Ovary (tissue), 9 donors: ENCODE results near the gene OR6T1. TPM values are rescaled to one million over a fixed set of nuclear protein-coding genes. Genes with fewer than 3 reads are reported as not detected.

ENCODE experiments used
- DNase-seq, 5 donors: peaks; one replicate each; pipeline ENCODE4 v3.0.0-alpha.2; 2019 to 2020
- H3K27ac ChIP-seq, 2 donors: fragments of 200-600 bp; one replicate each; pipeline versions ENCODE4 v1.5.1 to v1.8.0; 2019 to 2022
- H3K27me3 ChIP-seq: fragments of 200-600 bp; one replicate; pipeline ENCODE4 v1.8.0; 2022
- H3K36me3 ChIP-seq: fragments of 200-600 bp; sonication (generic); one replicate; pipeline ENCODE4 v1.5.1; 2019
- H3K4me1 ChIP-seq: one replicate; pipeline ENCODE4 v1.8.1; 2013; ENCODE audit warnings: mild to moderate bottlenecking, moderate library complexity; ENCODE audit not compliant: insufficient read depth
- H3K4me3 ChIP-seq: fragments of 200-600 bp; sonication (generic); one replicate; pipeline ENCODE4 v1.5.1; 2017
- H3K9me3 ChIP-seq, 2 donors: fragments of 200-600 bp in 1 of 2; sonication (generic) in 1 of 2; one replicate each; pipeline versions ENCODE4 v1.5.1 to v1.8.1; 2013 to 2019; ENCODE audit warnings: mild to moderate bottlenecking in 1 of 2, moderate library complexity in 1 of 2
- CTCF ChIP-seq, 3 donors: fragments of 450-650 bp in 2 of 3; fragments of 200-600 bp in 1 of 3; IDR thresholded peaks; one replicate each; pipeline versions ENCODE4 v1.5.1 to v1.8.0; 2016 to 2022; ENCODE audit warnings: antibody characterized with exemption in 3 of 3, mild to moderate bottlenecking in 1 of 3
- EP300 ChIP-seq: sonication (generic); formaldehyde crosslinking; IDR thresholded peaks from one replicate; pipeline ENCODE4 v1.6.1; 2017; ENCODE audit warnings: antibody characterized with exemption
- POLR2A ChIP-seq: fragments of 450-650 bp; IDR thresholded peaks from one replicate; pipeline ENCODE4 v1.6.1; 2017; ENCODE audit warnings: antibody characterized with exemption, mild to moderate bottlenecking, moderate library complexity
- WGBS, 3 donors: extraction: QIAGEN DNeasy Blood & Tissue Kit in 1 of 3; methylation state at CpG; one replicate each; pipeline versions ENCODE4 v1.1.5 to v1.1.7; 2013 to 2017; 5-methylcytosine and 5-hydroxymethylcytosine counted together
- intact Hi-C, 4 donors: fragments of 100-400 bp; cut with DNase I; formaldehyde crosslinking; loops; one replicate each; pipeline versions ENCODE4 v1.11.0 to v1.15.1; 2022 to 2023
- polyA plus RNA-seq, 2 donors: library from polyadenylated mRNA; stranded (reverse); fragments of 200-250 nt in 1 of 2; fragments of 350-450 nt in 1 of 2; fragmentation: Illumina TruSeq in 1 of 2; extraction: RNeasy Lipid Tissue Mini Kit (QIAGEN cat#74804) in 1 of 2; gene quantifications; one replicate each; pipeline ENCODE4 v1.2.3, GENCODE V29; 2013 to 2014
- total RNA-seq, 7 donors: library from RNA; depleted of rRNA in 2 of 7; stranded (reverse); fragments of >200 nt in 2 of 7; fragmentation: NEBNext Ultra II Directional in 3 of 7; extraction: Animal tissue kit (Norgen Biotek cat#: 25700) in 3 of 7; gene quantifications; one replicate each; pipeline versions ENCODE4 v1.1.0 to v1.2.4, GENCODE V29; 2016 to 2023
- donor health status: DM: no; HTN: no; CAD: no; lungs with moderate emphysema.
- donor health status: DM: no; HTN: no; CAD: no.
- donor health status: Bipolar disorder and iron deficiency.
- donor health status: DM: yes; HTN: yes; CAD: no.
- donor health status: DM: no; HTN: no; CAD: no.
- donor health status: DM: yes; HTN: yes; CAD: no.

The OR6T1 gene
- total and polyA plus RNA-seq, 9 donors, result not detected

- TF ChIP-seq EP300, result no peak
- no peak for TF ChIP-seq POLR2A
- no peak for TF ChIP-seq CTCF (IDR thresholded peaks at IDR 0.05)
- DNase-seq, result no peak
- no peaks in the 10 kb centered on the region for H3K9me3 ChIP-seq
- H3K4me1 ChIP-seq, result peaks cover 3% of the 10 kb centered on the region
- no peak within 1 kb of the TSS for H3K4me3 ChIP-seq
- WGBS, 3 donors, result 91 to 100% (median 94%) methylated on average over 1 of the region's 1 CpG
- H3K27me3 ChIP-seq, result no peaks in the 10 kb centered on the region
- no peaks in the 10 kb centered on the region for H3K36me3 ChIP-seq
- intact Hi-C loops, result no loop called here
- no peak within 1 kb of the TSS for H3K27ac ChIP-seq
These were observed 41.8 kb downstream of the OR6T1 start, which contains the start of gene OR8D4 for GRCh38 chr11:123901867-123902266. OR8D4 (plus strand) TSS chr11:123902167; CDS start chr11:123906432, 4,265 bp downstream.

- no peak for TF ChIP-seq POLR2A
- no peak for TF ChIP-seq CTCF (IDR thresholded peaks at IDR 0.05)
- TF ChIP-seq EP300, result no peak
- Histone ChIP-seq H3K27ac (no peak overlapping the region), H3K36me3 (no peaks in the 10 kb centered on the region), H3K4me1 (peaks cover 2% of the 10 kb centered on the region), H3K9me3 (no peaks in the 10 kb centered on the region), H3K27me3 (no peaks in the 10 kb centered on the region), H3K4me3 (no peak overlapping the region)
- 8 to 20% (median 8%) methylated on average over 3 of the region's 3 CpGs for WGBS, 3 donors
- DNase-seq, result peak in 1 of 5 donors; percentile 21
- intact Hi-C loops, result no loop called here
These were observed 43.8 kb downstream of the OR6T1 start for GRCh38 chr11:123899792-123900191.

Other genes with a start within 250 kb of the OR6T1 start
- 10 to 100 TPM in 5 of 7 donors, 1 to 10 TPM in 2; 4.7 to 20.8 (median 13.3) TPM for gene ZNF202, start 202.2 kb downstream of the OR6T1 start, total RNA-seq
- 10 to 100 TPM in 1 of 2 donors, 1 to 10 TPM in 1; 9.9 to 10.7 TPM for gene ZNF202, start 202.2 kb downstream of the OR6T1 start, polyA plus RNA-seq
- not detected for gene OR6X1, start 189.3 kb downstream of the OR6T1 start, total RNA-seq
- gene OR6X1, start 189.3 kb downstream of the OR6T1 start, polyA plus RNA-seq, result not detected
- gene OR6M1, start 137.5 kb downstream of the OR6T1 start, total RNA-seq, result not detected
- not detected for gene OR6M1, start 137.5 kb downstream of the OR6T1 start, polyA plus RNA-seq
- not detected for gene TMEM225, start 58.2 kb downstream of the OR6T1 start, total RNA-seq
- gene TMEM225, start 58.2 kb downstream of the OR6T1 start, polyA plus RNA-seq, result not detected
- 1 to 10 TPM in 1 of 7 donors, under 1 TPM in 2, not detected in 4; 0.08 to 1.8 (median 0.24) TPM for gene OR8D4, start 41.7 kb downstream of the OR6T1 start, total RNA-seq
- not detected for gene OR8D4, start 41.7 kb downstream of the OR6T1 start, polyA plus RNA-seq
- under 1 TPM in 1 of 7 donors, not detected in 6; 0.46 TPM for gene OR4D5, start 4.2 kb downstream of the OR6T1 start, total RNA-seq
- not detected for gene OR4D5, start 4.2 kb downstream of the OR6T1 start, polyA plus RNA-seq
- not detected for gene OR10S1, start 33.9 kb upstream of the OR6T1 start, total RNA-seq
- gene OR10S1, start 33.9 kb upstream of the OR6T1 start, polyA plus RNA-seq, result not detected
- gene OR10G6, start 51.3 kb upstream of the OR6T1 start, total RNA-seq, result not detected
- gene OR10G6, start 51.3 kb upstream of the OR6T1 start, polyA plus RNA-seq, result not detected
- under 1 TPM in 1 of 7 donors, not detected in 6; 0.11 TPM for gene OR10G4, start 69.2 kb upstream of the OR6T1 start, total RNA-seq
- gene OR10G4, start 69.2 kb upstream of the OR6T1 start, polyA plus RNA-seq, result not detected
- not detected for gene OR10G9, start 79.2 kb upstream of the OR6T1 start, total RNA-seq
- gene OR10G9, start 79.2 kb upstream of the OR6T1 start, polyA plus RNA-seq, result not detected
- not detected for gene OR10G8, start 83.0 kb upstream of the OR6T1 start, total RNA-seq
- not detected for gene OR10G8, start 83.0 kb upstream of the OR6T1 start, polyA plus RNA-seq
- gene OR10G7, start 97.5 kb upstream of the OR6T1 start, total RNA-seq, result not detected
- gene OR10G7, start 97.5 kb upstream of the OR6T1 start, polyA plus RNA-seq, result not detected
- 10 to 100 TPM; 10.7 to 18.9 (median 16.7) TPM for gene VWA5A, start 171.6 kb upstream of the OR6T1 start, total RNA-seq
- gene VWA5A, start 171.6 kb upstream of the OR6T1 start, polyA plus RNA-seq, result 10 to 100 TPM in 1 of 2 donors, 1 to 10 TPM in 1; 9.9 to 27.5 TPM
- not detected for gene OR10D3, start 239.5 kb upstream of the OR6T1 start, total RNA-seq
- gene OR10D3, start 239.5 kb upstream of the OR6T1 start, polyA plus RNA-seq, result not detected